Neural progenitor cell (in vitro differentiated cells): ENCODE data around the gene RASGRP2.

ENCODE experiments used
- EZH2 ChIP-seq: fragments of 200-600 bp; sonication (generic); IDR thresholded peaks from 2 replicates; pipeline ENCODE4 v1.6.1; 2017; ENCODE audit warnings: antibody characterized with exemption, mild to moderate bottlenecking, moderate library complexity
- EZH2phosphoT487 ChIP-seq: fragments of 200-600 bp; sonication (generic); IDR thresholded peaks from 2 replicates; pipeline ENCODE4 v1.6.1; 2017; ENCODE audit warnings: antibody characterized with exemption
- TF ChIP-seq, protein P1 (sequence below): fragments of 200-600 bp; sonication (generic); IDR thresholded peaks from 2 replicates; pipeline ENCODE4 v1.5.1; 2017; ENCODE audit warnings: antibody characterized with exemption, mild to moderate bottlenecking

DNA sequence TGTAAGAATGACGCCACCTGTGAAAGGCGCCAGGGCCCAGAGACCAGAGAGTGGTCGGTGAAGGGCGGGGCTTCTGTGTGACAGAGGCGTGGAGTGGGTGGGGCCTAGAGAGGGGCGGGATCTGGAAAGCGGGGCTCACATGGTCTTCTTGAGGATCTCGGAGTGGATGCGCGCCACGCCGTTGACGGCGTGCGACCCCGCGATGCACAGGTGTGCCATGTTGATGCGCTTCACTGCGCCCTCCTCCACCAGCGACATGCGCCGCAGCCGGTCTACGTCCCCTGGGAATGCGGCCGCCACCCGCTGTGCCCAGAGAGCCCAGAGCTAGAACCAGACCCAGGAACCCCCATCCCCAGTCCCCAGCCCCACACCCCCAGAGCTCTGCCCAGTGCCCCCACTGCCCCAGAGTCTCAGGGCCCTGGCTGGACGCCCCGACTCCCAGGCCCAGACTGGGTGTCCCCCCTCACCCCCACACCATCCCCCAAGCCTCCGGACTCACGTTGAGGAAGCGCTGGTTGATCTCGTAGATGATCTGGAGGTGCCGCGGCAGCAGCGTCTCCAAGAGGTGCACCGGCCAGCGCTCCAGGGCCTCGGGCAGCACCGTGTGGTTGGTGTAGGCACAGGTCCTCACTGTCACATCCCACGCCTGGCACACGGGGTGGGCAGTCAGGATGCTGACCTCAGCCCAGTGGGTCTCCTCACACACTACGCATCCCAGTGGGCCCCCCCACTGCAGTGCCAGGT is 9.6 kb upstream of the RASGRP2 start:
- TF ChIP-seq, protein P1, sequence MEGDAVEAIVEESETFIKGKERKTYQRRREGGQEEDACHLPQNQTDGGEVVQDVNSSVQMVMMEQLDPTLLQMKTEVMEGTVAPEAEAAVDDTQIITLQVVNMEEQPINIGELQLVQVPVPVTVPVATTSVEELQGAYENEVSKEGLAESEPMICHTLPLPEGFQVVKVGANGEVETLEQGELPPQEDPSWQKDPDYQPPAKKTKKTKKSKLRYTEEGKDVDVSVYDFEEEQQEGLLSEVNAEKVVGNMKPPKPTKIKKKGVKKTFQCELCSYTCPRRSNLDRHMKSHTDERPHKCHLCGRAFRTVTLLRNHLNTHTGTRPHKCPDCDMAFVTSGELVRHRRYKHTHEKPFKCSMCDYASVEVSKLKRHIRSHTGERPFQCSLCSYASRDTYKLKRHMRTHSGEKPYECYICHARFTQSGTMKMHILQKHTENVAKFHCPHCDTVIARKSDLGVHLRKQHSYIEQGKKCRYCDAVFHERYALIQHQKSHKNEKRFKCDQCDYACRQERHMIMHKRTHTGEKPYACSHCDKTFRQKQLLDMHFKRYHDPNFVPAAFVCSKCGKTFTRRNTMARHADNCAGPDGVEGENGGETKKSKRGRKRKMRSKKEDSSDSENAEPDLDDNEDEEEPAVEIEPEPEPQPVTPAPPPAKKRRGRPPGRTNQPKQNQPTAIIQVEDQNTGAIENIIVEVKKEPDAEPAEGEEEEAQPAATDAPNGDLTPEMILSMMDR: no peak
- TF ChIP-seq EZH2phosphoT487 (no peak), EZH2 (no peak)
